ENCODE measurements around the gene SETD9.

GRCh38 chr5:56918054-56918453 is 8.7 kb downstream of the SETD9 start:
- TF ChIP-seq CTCF (IDR thresholded peaks at IDR 0.05) (no peak), POLR2AphosphoS5 (IDR thresholded peaks at IDR 0.05; ENCODE audit: low read depth, low read length) (no peak), TCF7L2 (IDR thresholded peaks at IDR 0.05; ENCODE audit: low read depth, low read length) (no peak)
